Measurements from ENCODE around the gene HSPA12B. TPM values are rescaled to one million over a fixed set of nuclear protein-coding genes. Genes with fewer than 3 reads are reported as not detected.
A peak's percentile ranks its signal among the peaks of the same experiment; 100 is the strongest.

The HSPA12B gene
- total and polyA plus RNA-seq, 7 donors: 4.0 to 9.7 (median 7.5) TPM

DNA sequence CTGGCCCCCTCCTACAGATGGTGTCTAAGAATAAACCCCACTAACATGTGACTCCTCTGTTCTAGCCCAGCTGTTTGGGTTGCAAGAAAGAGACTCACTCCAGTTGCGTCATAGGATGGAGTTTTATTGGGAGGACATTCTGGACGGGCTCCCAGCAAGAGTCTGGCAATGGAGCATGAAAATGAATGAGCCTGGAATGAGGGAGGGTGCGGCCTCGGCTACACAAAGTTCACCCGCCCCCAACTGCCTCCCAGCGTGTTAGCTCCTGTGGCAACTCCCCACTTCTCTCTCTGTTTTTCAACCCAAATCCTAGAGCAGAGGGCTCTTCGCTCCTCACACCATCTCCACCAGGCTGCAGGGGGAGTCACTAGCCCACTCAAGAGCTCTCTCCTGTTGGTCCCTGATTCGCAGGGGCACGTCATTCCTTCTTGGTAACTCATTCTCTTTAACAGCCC, 45.6 kb upstream of the HSPA12B start:
- no peaks in the 10 kb centered on the region for H3K9me3 ChIP-seq
- peaks cover 0 to 8% (median 0%) of the 10 kb centered on the region in 3 donors for H3K27me3 ChIP-seq (ENCODE audit: insufficient read depth in 3 of 3, low read length in 2 of 3)
- peak overlapping the region; percentile 42 for H3K27ac ChIP-seq
- H3K4me1 ChIP-seq: peaks cover 12% of the 10 kb centered on the region
- intact Hi-C loops (cut with DNase I): no loop called here
- WGBS, 3 donors: 13 to 18% (median 14%) methylated on average over 9 of the region's 9 CpGs
- H3K36me3 ChIP-seq (ENCODE audit: insufficient read depth in 1 of 2, low read depth in 1 of 2): no peaks in the 10 kb centered on the region
- DNase-seq: peak; percentile 88 to 91
- TF ChIP-seq CTCF (IDR thresholded peaks at IDR 0.05): no peak
- ATAC-seq: peak; percentile 85 to 94 (median 90)
- no peak overlapping the region for H3K4me3 ChIP-seq

DNA sequence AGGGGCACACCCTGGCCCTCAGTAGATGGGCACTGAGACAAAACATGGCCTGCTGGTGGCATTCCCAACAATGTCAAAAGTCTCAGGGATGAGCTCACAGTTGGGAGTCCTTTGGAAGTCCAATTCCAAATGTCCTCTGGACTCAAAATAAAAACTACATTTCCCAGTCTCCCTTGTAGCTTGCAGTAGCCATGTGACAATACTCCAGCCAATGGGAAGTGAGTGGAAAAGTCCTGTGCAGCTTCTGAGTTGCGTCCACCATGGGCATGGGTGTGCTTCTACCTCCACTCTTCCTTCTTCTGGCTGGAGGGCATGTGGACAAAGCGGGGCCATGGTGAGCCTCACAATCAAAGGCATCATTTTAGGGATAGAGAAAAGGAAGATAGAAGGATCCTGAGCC, 44.8 kb upstream of the HSPA12B start:
- Histone ChIP-seq H3K27ac (peak overlapping the region; percentile 42), H3K27me3 (ENCODE audit: insufficient read depth in 3 of 3, low read length in 2 of 3) (peaks cover 0 to under 1% (median 0%) of the 10 kb centered on the region in 3 donors), H3K4me1 (peaks cover 12% of the 10 kb centered on the region), H3K36me3 (ENCODE audit: insufficient read depth in 1 of 2, low read depth in 1 of 2) (no peaks in the 10 kb centered on the region), H3K4me3 (no peak overlapping the region), H3K9me3 (no peaks in the 10 kb centered on the region)
- no peak for TF ChIP-seq CTCF (IDR thresholded peaks at IDR 0.05)
- 52 to 67% (median 58%) methylated on average over 2 of the region's 2 CpGs for WGBS, 3 donors
- intact Hi-C loops (cut with DNase I): no loop called here
- ATAC-seq (peak; percentile 47 to 81 (median 72)), DNase-seq (no peak)

- intact Hi-C loops (cut with DNase I): no loop called here
- WGBS, 3 donors: 90 to 91% (median 90%) methylated on average over 11 of the region's 11 CpGs
- Histone ChIP-seq H3K36me3 (ENCODE audit: insufficient read depth in 1 of 2, low read depth in 1 of 2) (no peaks in the 10 kb centered on the region), H3K4me1 (peaks cover 12% of the 10 kb centered on the region), H3K27ac (no peak overlapping the region), H3K27me3 (ENCODE audit: insufficient read depth in 3 of 3, low read length in 2 of 3) (no peaks in the 10 kb centered on the region), H3K4me3 (no peak overlapping the region), H3K9me3 (no peaks in the 10 kb centered on the region)
- ATAC-seq: no peak
- TF ChIP-seq CTCF (IDR thresholded peaks at IDR 0.05): no peak
- no peak for DNase-seq
These were observed 42.5 kb upstream of the HSPA12B start for GRCh38 chr20:3689978-3690377.

- H3K27ac ChIP-seq: no peak overlapping the region
- intact Hi-C loops (cut with DNase I): no loop called here
- no peaks in the 10 kb centered on the region for H3K36me3 ChIP-seq (ENCODE audit: insufficient read depth in 1 of 2, low read depth in 1 of 2)
- H3K4me1 ChIP-seq: peaks cover 12% of the 10 kb centered on the region
- no peak for DNase-seq
- no peak for TF ChIP-seq CTCF (IDR thresholded peaks at IDR 0.05)
- H3K9me3 ChIP-seq: no peaks in the 10 kb centered on the region
- 93 to 96% (median 95%) methylated on average over 3 of the region's 3 CpGs for WGBS, 3 donors
- H3K27me3 ChIP-seq (ENCODE audit: insufficient read depth in 3 of 3, low read length in 2 of 3): no peaks in the 10 kb centered on the region
- ATAC-seq: no peak
- no peak overlapping the region for H3K4me3 ChIP-seq
These were observed 42.1 kb upstream of the HSPA12B start for GRCh38 chr20:3690413-3690812.

GRCh38 chr20:3691306-3691705, 41.2 kb upstream of the HSPA12B start:
- no peak for ATAC-seq
- no peak overlapping the region for H3K4me3 ChIP-seq
- H3K36me3 ChIP-seq (ENCODE audit: insufficient read depth in 1 of 2, low read depth in 1 of 2): no peaks in the 10 kb centered on the region
- no peak for DNase-seq
- H3K4me1 ChIP-seq: peaks cover 11% of the 10 kb centered on the region
- H3K27ac ChIP-seq: no peak overlapping the region
- WGBS, 3 donors: 91 to 94% (median 92%) methylated on average over 16 of the region's 16 CpGs
- H3K9me3 ChIP-seq: peaks cover 1% of the 10 kb centered on the region
- intact Hi-C loops (cut with DNase I): no loop called here
- no peaks in the 10 kb centered on the region for H3K27me3 ChIP-seq (ENCODE audit: insufficient read depth in 3 of 3, low read length in 2 of 3)
- TF ChIP-seq CTCF (IDR thresholded peaks at IDR 0.05): no peak

Measured in psoas muscle (tissue), 8 donors.